Naive thymus-derived CD4-positive, alpha-beta T cell (primary cell): Measurements from ENCODE around the gene ABCC3. TPM values are rescaled to one million over a fixed set of nuclear protein-coding genes. Genes with fewer than 3 reads are reported as not detected.
A peak's percentile ranks its signal among the peaks of the same experiment; 100 is the strongest.

Source experiments
- ATAC-seq: fragments of 150-1000 bp; cut with Tn5 transposase; 2 replicates; pipeline ENCODE4 v1.10.0; 2021; ENCODE audit warnings: mild to moderate bottlenecking, moderate library complexity
- CTCF ChIA-PET: fragments of 350-600 bp; sonication (Branson Sonifier 250); formaldehyde crosslinking; loops from one replicate; lab custom pipeline; 2021; ENCODE audit warnings: antibody characterized with exemption; lab: Charles Lee
- POLR2A ChIA-PET: fragments of 350-600 bp; sonication (Branson Sonifier 250); formaldehyde crosslinking; loops from one replicate; lab custom pipeline; 2021; ENCODE audit warnings: antibody characterized with exemption, inconsistent platforms; lab: Charles Lee
- DNase-seq, 9 donors: peaks; one replicate each; pipeline versions ENCODE4 v3.0.0 to v3.0.0-alpha.2; 2020 to 2022; ENCODE audit warnings: mixed read lengths in 1 of 9
- H3K27ac ChIP-seq: one replicate; pipeline ENCODE4 v1.7.0; 2013; ENCODE audit warnings: mild to moderate bottlenecking, low read depth, low read length, moderate library complexity
- H3K27me3 ChIP-seq, 2 donors: one replicate each; pipeline ENCODE4 v1.7.0; 2013; ENCODE audit warnings: low read length in 2 of 2, mild to moderate bottlenecking in 2 of 2, moderate library complexity in 2 of 2; ENCODE audit not compliant: control insufficient read depth in 2 of 2, insufficient read depth in 2 of 2
- H3K36me3 ChIP-seq, 3 experiments: 1 replicate in 2 of 3; 2 replicates in 1 of 3; pipeline ENCODE4 v1.7.0; 2013; ENCODE audit warnings: low read length in 3 of 3, mild to moderate bottlenecking in 3 of 3, moderate library complexity in 1 of 3; ENCODE audit not compliant: insufficient read depth in 3 of 3, control insufficient read depth in 2 of 3
- H3K4me1 ChIP-seq, 2 donors: one replicate each; pipeline ENCODE4 v1.7.0; 2013; ENCODE audit warnings: low read length in 2 of 2, mild to moderate bottlenecking in 2 of 2, moderate library complexity in 1 of 2; ENCODE audit not compliant: control insufficient read depth in 2 of 2, insufficient read depth in 2 of 2
- H3K4me3 ChIP-seq: 2 replicates; pipeline ENCODE4 v1.7.0; 2013; ENCODE audit warnings: mild to moderate bottlenecking, low read length
- H3K9me3 ChIP-seq, 3 experiments: 1 replicate in 2 of 3; 2 replicates in 1 of 3; pipeline ENCODE4 v1.7.0; 2013; ENCODE audit warnings: low read length in 3 of 3; ENCODE audit not compliant: control insufficient read depth in 2 of 3
- H3K27ac Mint-ChIP-seq, 9 donors: one replicate each; pipeline ENCODE4 v1.8.0; 2020 to 2022; ENCODE audit warnings: mixed read lengths in 9 of 9, mild to moderate bottlenecking in 8 of 9, moderate library complexity in 5 of 9, inconsistent platforms in 2 of 9
- H3K27me3 Mint-ChIP-seq, 5 donors: one replicate each; pipeline ENCODE4 v1.8.0; 2021 to 2022; ENCODE audit warnings: mixed read lengths in 5 of 5, mild to moderate bottlenecking in 1 of 5
- H3K36me3 Mint-ChIP-seq, 5 donors: one replicate each; pipeline ENCODE4 v1.8.0; 2020 to 2022; ENCODE audit warnings: mixed read lengths in 5 of 5, mild to moderate bottlenecking in 3 of 5, inconsistent platforms in 1 of 5
- H3K4me1 Mint-ChIP-seq, 7 donors: one replicate each; pipeline ENCODE4 v1.8.0; 2020 to 2022; ENCODE audit warnings: mixed read lengths in 7 of 7, mild to moderate bottlenecking in 3 of 7, inconsistent platforms in 1 of 7
- H3K4me3 Mint-ChIP-seq, 10 donors: one replicate each; pipeline ENCODE4 v1.8.0; 2020 to 2022; ENCODE audit warnings: mild to moderate bottlenecking in 10 of 10, mixed read lengths in 10 of 10, moderate library complexity in 6 of 10, inconsistent platforms in 2 of 10
- H3K9me3 Mint-ChIP-seq, 11 donors: one replicate each; pipeline ENCODE4 v1.8.0; 2020 to 2022; ENCODE audit warnings: mixed read lengths in 11 of 11, mild to moderate bottlenecking in 4 of 11, inconsistent platforms in 1 of 11, moderate library complexity in 1 of 11
- intact Hi-C, 2 donors: fragments of 100-400 bp; cut with micrococcal nuclease; formaldehyde crosslinking; loops; one replicate each; pipeline ENCODE4 v1.15.1; 2023
- polyA plus RNA-seq, 2 donors: library from polyadenylated mRNA; unstranded; fragments of 300-500 nt; fragmentation: Illumina TruSeq; gene quantifications; one replicate each; pipeline ENCODE4 v1.2.3, GENCODE V29; 2021
- total RNA-seq, 6 experiments: library from RNA in 5 of 6; stranded (reverse) in 5 of 6; gene quantifications; 1 replicate in 5 of 6; 2 replicates in 1 of 6; pipeline ENCODE4 v1.2.3 and lab custom pipeline; 2021 to 2026

ABCC3 gene
- total and polyA plus RNA-seq, 7 experiments from 2014 or later: 0.68 to 22.4 (median 1.3) TPM; not detected in 3

- ATAC-seq: peak; percentile 50
- no peak overlapping the region for H3K4me3 ChIP-seq
- Mint-ChIP-seq H3K27me3 (peaks cover 0 to 8% (median 2%) of the 10 kb centered on the region in 5 donors), H3K4me1 (peaks cover 6 to 31% (median 10%) of the 10 kb centered on the region in 7 donors), H3K9me3 (no peaks in the 10 kb centered on the region), H3K4me3 (no peak overlapping the region), H3K36me3 (peaks cover 0 to 2% (median 0%) of the 10 kb centered on the region in 5 donors), H3K27ac (peak overlapping the region in 1 of 9 donors; percentile 34)
- ChIA-PET CTCF (no interaction called here), POLR2A (no interaction called here)
- H3K36me3 ChIP-seq: no peaks in the 10 kb centered on the region
- peaks cover 0 to 5% of the 10 kb centered on the region in 2 donors for H3K4me1 ChIP-seq
- H3K27ac ChIP-seq: no peak overlapping the region
- H3K27me3 ChIP-seq: no peaks in the 10 kb centered on the region
- intact Hi-C loops: no loop called here
- no peak for DNase-seq
- no peaks in the 10 kb centered on the region for H3K9me3 ChIP-seq
These were observed 25.6 kb downstream of the ABCC3 start for GRCh38 chr17:50660042-50660886.

- Mint-ChIP-seq H3K36me3 (peaks cover 0 to 2% (median 0%) of the 10 kb centered on the region in 5 donors), H3K4me1 (peaks cover 6 to 31% (median 10%) of the 10 kb centered on the region in 7 donors), H3K27me3 (peaks cover 0 to 8% (median 0%) of the 10 kb centered on the region in 5 donors), H3K4me3 (peak overlapping the region in 1 of 10 donors; percentile 47), H3K27ac (peak overlapping the region in 1 of 9 donors; percentile 46), H3K9me3 (peaks cover 0 to under 1% (median 0%) of the 10 kb centered on the region in 11 donors)
- ATAC-seq (peak; percentile 39), DNase-seq (no peak)
- H3K9me3 ChIP-seq: no peaks in the 10 kb centered on the region
- ChIA-PET POLR2A (no interaction called here), CTCF (no interaction called here)
- H3K4me1 ChIP-seq: peaks cover 0 to 5% of the 10 kb centered on the region in 2 donors
- no peaks in the 10 kb centered on the region for H3K36me3 ChIP-seq
- no peaks in the 10 kb centered on the region for H3K27me3 ChIP-seq
- intact Hi-C loops: no loop called here
- no peak overlapping the region for H3K4me3 ChIP-seq
- H3K27ac ChIP-seq: no peak overlapping the region
These were observed 26.2 kb downstream of the ABCC3 start for GRCh38 chr17:50660887-50661345.

DNA sequence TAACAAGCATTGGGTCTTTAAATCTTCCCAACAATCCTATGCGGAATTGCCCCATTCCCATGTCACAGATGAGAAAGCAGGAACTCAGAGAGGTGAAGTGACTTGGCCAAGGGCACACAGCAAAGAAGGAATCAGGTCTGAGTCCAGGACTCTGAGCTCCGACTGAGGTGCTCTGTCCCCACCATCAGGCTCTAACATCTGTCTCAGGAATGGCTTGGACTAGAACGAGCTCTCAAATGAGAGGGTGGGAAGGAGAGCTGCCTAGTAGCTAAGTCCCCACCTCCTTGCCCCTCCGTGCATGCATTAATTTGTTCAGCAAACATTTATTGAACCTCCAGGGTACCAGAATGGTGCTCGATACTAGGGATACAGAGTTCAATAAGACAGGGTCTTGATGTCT is 26.7 kb downstream of the ABCC3 start:
- Histone ChIP-seq H3K4me1 (peaks cover 0 to 5% of the 10 kb centered on the region in 2 donors), H3K36me3 (no peaks in the 10 kb centered on the region), H3K4me3 (no peak overlapping the region), H3K27ac (no peak overlapping the region), H3K9me3 (no peaks in the 10 kb centered on the region), H3K27me3 (no peaks in the 10 kb centered on the region)
- peaks cover 6 to 31% (median 10%) of the 10 kb centered on the region in 7 donors for H3K4me1 Mint-ChIP-seq
- peak overlapping the region in 1 of 9 donors; percentile 92 for H3K27ac Mint-ChIP-seq
- H3K36me3 Mint-ChIP-seq: peaks cover 0 to 2% (median 0%) of the 10 kb centered on the region in 5 donors
- peak overlapping the region in 1 of 10 donors; percentile 74 for H3K4me3 Mint-ChIP-seq
- H3K27me3 Mint-ChIP-seq: peaks cover 0 to 8% (median 0%) of the 10 kb centered on the region in 5 donors
- CTCF ChIA-PET: no interaction called here
- DNase-seq (no peak), ATAC-seq (no peak)
- POLR2A ChIA-PET: no interaction called here
- intact Hi-C loops: no loop called here
- peaks cover 0 to 1% (median 0%) of the 10 kb centered on the region in 11 donors for H3K9me3 Mint-ChIP-seq

DNA sequence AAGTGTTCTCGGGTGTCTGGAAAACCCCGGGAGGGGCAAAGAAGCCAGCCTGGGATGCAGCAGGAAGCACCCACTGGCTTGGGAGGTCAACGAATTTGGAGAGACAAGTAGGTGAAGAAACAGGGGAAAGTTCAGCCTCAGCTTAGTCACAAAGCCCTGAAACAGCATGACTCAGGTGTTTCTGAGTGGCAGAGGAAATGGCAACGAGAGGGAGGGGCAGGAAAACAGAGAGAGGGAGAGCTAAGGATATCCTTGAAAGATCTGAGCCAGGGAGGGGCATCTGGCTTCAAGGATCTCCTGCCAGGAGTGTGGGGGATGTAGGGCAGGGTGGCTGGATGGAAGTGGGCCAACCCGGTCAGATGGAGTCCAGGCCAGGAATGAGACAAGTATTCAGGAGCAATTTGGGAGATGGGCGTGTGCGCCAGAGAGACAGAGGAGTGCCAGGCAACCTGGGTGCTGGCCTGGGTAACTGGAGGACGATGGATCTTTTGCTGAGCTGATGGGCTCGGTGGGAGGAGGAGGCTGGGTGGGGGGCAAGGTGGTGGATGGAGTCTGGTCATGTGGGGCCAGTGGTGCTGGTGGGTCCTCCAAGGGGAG is 27.2 kb downstream of the ABCC3 start:
- no peak overlapping the region for H3K4me3 ChIP-seq
- Mint-ChIP-seq H3K27me3 (peaks cover 0 to 8% (median 0%) of the 10 kb centered on the region in 5 donors), H3K4me1 (peaks cover 6 to 31% (median 10%) of the 10 kb centered on the region in 7 donors), H3K9me3 (peaks cover 0 to 3% (median 0%) of the 10 kb centered on the region in 11 donors), H3K27ac (peak overlapping the region in 3 of 9 donors; percentile 28 to 92 (median 39)), H3K4me3 (peak overlapping the region in 1 of 10 donors; percentile 74), H3K36me3 (peaks cover 0 to 2% (median 0%) of the 10 kb centered on the region in 5 donors)
- DNase-seq (peak in 1 of 9 donors; percentile 34), ATAC-seq (peak; percentile 64)
- no peaks in the 10 kb centered on the region for H3K36me3 ChIP-seq
- ChIA-PET CTCF (interaction anchor here (0.6 kb wide), 1 partner anchor 114 kb away, joined by 3 read pairs; no protein-coding TSS in a partner anchor), POLR2A (no interaction called here)
- no peak overlapping the region for H3K27ac ChIP-seq
- intact Hi-C loops: no loop called here
- H3K9me3 ChIP-seq: no peaks in the 10 kb centered on the region
- peaks cover 0 to 5% of the 10 kb centered on the region in 2 donors for H3K4me1 ChIP-seq
- H3K27me3 ChIP-seq: no peaks in the 10 kb centered on the region

DNA sequence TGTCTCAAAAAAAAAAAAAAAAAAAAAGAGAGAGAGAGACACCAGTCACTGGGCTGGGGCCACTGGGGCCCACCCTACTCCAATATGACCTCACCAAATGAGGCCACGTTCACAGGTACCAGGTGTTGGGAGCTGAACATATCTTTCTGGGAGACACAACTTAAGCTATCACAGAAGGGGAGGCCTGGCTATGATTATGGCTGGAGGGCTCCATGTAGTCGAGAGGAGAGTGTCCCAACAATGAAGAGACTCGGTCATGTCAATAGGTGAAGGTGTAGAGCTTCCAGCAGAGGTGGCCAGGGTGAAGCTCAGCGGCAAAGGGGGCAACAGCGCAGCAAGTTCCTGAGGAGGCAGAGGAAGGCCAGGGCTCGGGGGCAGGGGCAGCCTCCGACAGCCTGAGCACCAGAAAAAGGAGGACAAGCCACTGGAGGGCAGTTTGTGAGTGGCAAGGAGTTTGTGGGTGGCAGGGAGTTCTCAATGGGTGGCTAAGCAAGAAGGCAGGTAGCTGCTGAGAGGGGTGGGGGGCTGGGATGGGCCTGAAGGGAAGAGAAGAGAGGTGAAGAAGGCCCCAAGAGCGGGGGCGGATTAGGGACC is 28.0 kb downstream of the ABCC3 start:
- intact Hi-C loops: no loop called here
- Mint-ChIP-seq H3K27ac (peak overlapping the region in 2 of 9 donors; percentile 33 to 92), H3K27me3 (peaks cover 0 to 8% (median 0%) of the 10 kb centered on the region in 5 donors), H3K9me3 (peaks cover 0 to 3% (median 0%) of the 10 kb centered on the region in 11 donors), H3K4me1 (peaks cover 6 to 31% (median 10%) of the 10 kb centered on the region in 7 donors), H3K36me3 (peaks cover 0 to 2% (median 0%) of the 10 kb centered on the region in 5 donors), H3K4me3 (no peak overlapping the region)
- Histone ChIP-seq H3K36me3 (no peaks in the 10 kb centered on the region), H3K27ac (no peak overlapping the region), H3K4me1 (peaks cover 0 to 5% of the 10 kb centered on the region in 2 donors), H3K9me3 (no peaks in the 10 kb centered on the region), H3K4me3 (no peak overlapping the region), H3K27me3 (no peaks in the 10 kb centered on the region)
- ChIA-PET POLR2A (interaction anchor here (0.6 kb wide), 1 partner anchor 12 kb away, joined by 4 read pairs; no protein-coding TSS in a partner anchor), CTCF (no interaction called here)
- ATAC-seq: no peak
- no peak for DNase-seq

DNA sequence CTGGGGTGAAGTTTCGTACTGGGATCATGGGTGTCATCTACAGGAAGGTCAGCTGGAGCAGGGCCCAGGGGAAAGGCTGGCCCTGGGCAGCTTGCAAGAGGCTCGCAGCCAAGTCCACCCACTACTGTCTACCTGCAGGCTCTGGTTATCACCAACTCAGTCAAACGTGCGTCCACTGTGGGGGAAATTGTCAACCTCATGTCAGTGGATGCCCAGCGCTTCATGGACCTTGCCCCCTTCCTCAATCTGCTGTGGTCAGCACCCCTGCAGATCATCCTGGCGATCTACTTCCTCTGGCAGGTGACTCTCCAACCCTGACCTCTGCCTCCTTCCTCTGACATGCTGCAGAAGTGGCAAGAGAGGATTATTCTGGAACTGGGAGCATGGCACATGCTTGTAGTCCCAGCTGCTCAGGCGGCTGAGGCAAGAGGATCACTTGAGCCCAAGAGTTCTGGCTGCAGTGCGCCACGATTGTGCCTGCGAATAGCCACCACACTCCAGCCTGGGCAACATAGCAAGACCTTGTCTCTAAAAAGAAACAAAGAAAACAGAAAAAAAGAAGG is 29.2 kb downstream of the ABCC3 start:
- H3K4me1 ChIP-seq: peaks cover 0 to 5% of the 10 kb centered on the region in 2 donors
- Mint-ChIP-seq H3K27ac (peak overlapping the region in 1 of 9 donors; percentile 6), H3K27me3 (peaks cover 0 to 5% (median 0%) of the 10 kb centered on the region in 5 donors), H3K9me3 (peaks cover 0 to 3% (median 0%) of the 10 kb centered on the region in 11 donors), H3K4me1 (peaks cover 6 to 38% (median 10%) of the 10 kb centered on the region in 7 donors), H3K36me3 (peaks cover 0 to 2% (median 0%) of the 10 kb centered on the region in 5 donors), H3K4me3 (no peak overlapping the region)
- H3K4me3 ChIP-seq: no peak overlapping the region
- no peaks in the 10 kb centered on the region for H3K36me3 ChIP-seq
- POLR2A ChIA-PET: no interaction called here
- intact Hi-C loops: no loop called here
- CTCF ChIA-PET: no interaction called here
- no peak for DNase-seq
- no peak for ATAC-seq
- H3K27ac ChIP-seq: no peak overlapping the region
- no peaks in the 10 kb centered on the region for H3K9me3 ChIP-seq
- no peaks in the 10 kb centered on the region for H3K27me3 ChIP-seq
